ENCODE measurements around the gene SOX18.

The SOX18 gene

GRCh38 chr20:64067733-64068307 is 18.4 kb upstream of the SOX18 start:
- DNase-seq, result peak; percentile 50

- DNase-seq, result no peak
Observed at GRCh38 chr20:64067005-64067632, 17.7 kb upstream of the SOX18 start.

GRCh38 chr20:64065974-64066343 is 16.5 kb upstream of the SOX18 start:
- no peak for DNase-seq

- DNase-seq, result no peak
Observed at GRCh38 chr20:64065062-64065973, 15.9 kb upstream of the SOX18 start.

- DNase-seq, result peak; percentile 45
Observed at GRCh38 chr20:64064145-64064698, 14.8 kb upstream of the SOX18 start.

GRCh38 chr20:64063389-64064144 is 14.1 kb upstream of the SOX18 start:
- DNase-seq, result peak; percentile 60

- peak; percentile 98 for DNase-seq
Observed at GRCh38 chr20:64062596-64063388, 13.4 kb upstream of the SOX18 start, which contains the start of gene TCEA2. Gene TCEA2, plus strand, starts transcription at chr20:64063198. Its CDS starts 115 bp downstream, at chr20:64063313.

GRCh38 chr20:64062276-64062595 is 12.8 kb upstream of the SOX18 start:
- no peak for DNase-seq

- DNase-seq, result no peak
Observed at GRCh38 chr20:64058536-64058935, 9.1 kb upstream of the SOX18 start.

- DNase-seq, result peak; percentile 88
Observed at GRCh38 chr20:64057628-64058498, 8.4 kb upstream of the SOX18 start.

GRCh38 chr20:64056889-64057627 is 7.6 kb upstream of the SOX18 start:
- DNase-seq, result peak; percentile 81

GRCh38 chr20:64056639-64056888 is 7.1 kb upstream of the SOX18 start:
- DNase-seq, result no peak

- DNase-seq, result no peak
Observed at GRCh38 chr20:64055893-64056638, 6.6 kb upstream of the SOX18 start.

- no peak for DNase-seq
Observed at GRCh38 chr20:64055396-64055892, 6.0 kb upstream of the SOX18 start.

- peak; percentile 64 for DNase-seq
Observed at GRCh38 chr20:64053841-64054661, 4.6 kb upstream of the SOX18 start.

GRCh38 chr20:64052987-64053840 is 3.8 kb upstream of the SOX18 start:
- peak; percentile 60 for DNase-seq

GRCh38 chr20:64052326-64052722 is 2.9 kb upstream of the SOX18 start:
- no peak for DNase-seq
